ENCODE data around the gene GALNT2.

The GALNT2 gene

GRCh38 chr1:230210981-230211336 lies 143.9 kb downstream of the GALNT2 start:
- no peak for DNase-seq (ENCODE audit: low read depth)

GRCh38 chr1:230211436-230212145 lies 144.6 kb downstream of the GALNT2 start:
- no peak for DNase-seq (ENCODE audit: low read depth)

- DNase-seq (ENCODE audit: low read depth): no peak
These were observed 145.4 kb downstream of the GALNT2 start for GRCh38 chr1:230212405-230212936.

GRCh38 chr1:230215031-230215430 lies 148.0 kb downstream of the GALNT2 start:
- DNase-seq (ENCODE audit: low read depth): no peak

- DNase-seq (ENCODE audit: low read depth): no peak
These were observed 148.5 kb downstream of the GALNT2 start for GRCh38 chr1:230215529-230215928.

- no peak for DNase-seq (ENCODE audit: low read depth)
These were observed 149.9 kb downstream of the GALNT2 start for GRCh38 chr1:230216896-230217295.

GRCh38 chr1:230218667-230219066 lies 151.6 kb downstream of the GALNT2 start:
- no peak for DNase-seq (ENCODE audit: low read depth)

GRCh38 chr1:230219174-230220067 lies 152.4 kb downstream of the GALNT2 start:
- DNase-seq (ENCODE audit: low read depth): no peak

- no peak for DNase-seq (ENCODE audit: low read depth)
These were observed 153.4 kb downstream of the GALNT2 start for GRCh38 chr1:230220478-230220877.

- no peak for DNase-seq (ENCODE audit: low read depth)
These were observed 153.9 kb downstream of the GALNT2 start for GRCh38 chr1:230220907-230221306.

GRCh38 chr1:230222678-230223077 lies 155.6 kb downstream of the GALNT2 start:
- no peak for DNase-seq (ENCODE audit: low read depth)

- no peak for DNase-seq (ENCODE audit: low read depth)
These were observed 157.3 kb downstream of the GALNT2 start for GRCh38 chr1:230224101-230224960.

GRCh38 chr1:230226007-230226800 lies 159.2 kb downstream of the GALNT2 start:
- no peak for DNase-seq (ENCODE audit: low read depth)

- no peak for DNase-seq (ENCODE audit: low read depth)
These were observed 159.8 kb downstream of the GALNT2 start for GRCh38 chr1:230226814-230227213.

GRCh38 chr1:230228236-230228897 lies 161.3 kb downstream of the GALNT2 start:
- DNase-seq (ENCODE audit: low read depth): no peak

GRCh38 chr1:230230273-230230672 lies 163.2 kb downstream of the GALNT2 start:
- no peak for DNase-seq (ENCODE audit: low read depth)

GRCh38 chr1:230230948-230231773 lies 164.1 kb downstream of the GALNT2 start:
- DNase-seq (ENCODE audit: low read depth): no peak

GRCh38 chr1:230231774-230232145 lies 164.7 kb downstream of the GALNT2 start:
- DNase-seq (ENCODE audit: low read depth): no peak

- no peak for DNase-seq (ENCODE audit: low read depth)
These were observed 165.3 kb downstream of the GALNT2 start for GRCh38 chr1:230232371-230232771.

- no peak for DNase-seq (ENCODE audit: low read depth)
These were observed 166.7 kb downstream of the GALNT2 start for GRCh38 chr1:230233786-230234185.

All from CMK (cell line).